PC-3 (cell line): ENCODE results near the gene NRARP. TPM values are rescaled to one million over a fixed set of nuclear protein-coding genes. Genes with fewer than 3 reads are reported as not detected.

Source experiments
- ATAC-seq: fragments of 200-7000 bp; cut with Tn5 transposase; 2 replicates; pipeline ENCODE4 v1.9.1; 2020; ENCODE audit warnings: mild to moderate bottlenecking, moderate library complexity
- BruUV-seq: library from RNA; stranded (reverse); fragments of 400-500 nt; replicated peaks from 2 replicates; lab custom pipeline; 2021; lab: Mats Ljungman, UMichigan
- CTCF ChIA-PET: fragments of 300-600 bp; sonication (Branson Sonifier 250); formaldehyde crosslinking; loops from one replicate; lab custom pipeline; 2022; ENCODE audit warnings: antibody characterized with exemption; lab: Charles Lee
- POLR2A ChIA-PET: fragments of 300-600 bp; sonication (Branson Sonifier 250); formaldehyde crosslinking; loops from one replicate; lab custom pipeline; 2022; ENCODE audit warnings: antibody characterized with exemption; ENCODE audit not compliant: unreplicated experiment; lab: Charles Lee
- DNase-seq: peaks from one replicate; pipeline ENCODE4 v3.0.0-alpha.2; 2015
- H2AFZ ChIP-seq: fragments of 300-600 bp; sonication (generic); 2 replicates; pipeline ENCODE4 v1.6.0; 2016; ENCODE audit warnings: antibody characterized with exemption, low read length
- H3F3A ChIP-seq: fragments of 300-600 bp; sonication (generic); one replicate; pipeline ENCODE4 v1.6.0; 2017; ENCODE audit warnings: antibody characterized with exemption, low read length, control low read depth, mild to moderate bottlenecking; ENCODE audit not compliant: unreplicated experiment
- H3K27ac ChIP-seq: fragments of 300-600 bp; sonication (generic); 2 replicates; pipeline ENCODE4 v1.5.1; 2016; ENCODE audit warnings: mild to moderate bottlenecking, low read length
- H3K27me3 ChIP-seq: fragments of 300-600 bp; sonication (generic); 2 replicates; pipeline ENCODE4 v1.6.1; 2016; ENCODE audit warnings: low read length, mixed read lengths
- H3K36me3 ChIP-seq: fragments of 300-600 bp; sonication (generic); 2 replicates; pipeline ENCODE4 v1.6.1; 2016; ENCODE audit warnings: low read depth, mixed run types, low read length, mixed read lengths
- H3K4me1 ChIP-seq: fragments of 300-600 bp; sonication (generic); 2 replicates; pipeline ENCODE4 v1.5.1; 2016; ENCODE audit warnings: low read length; ENCODE audit not compliant: insufficient read depth
- H3K4me2 ChIP-seq: fragments of 300-600 bp; sonication (generic); 2 replicates; pipeline ENCODE4 v1.6.0; 2016; ENCODE audit warnings: low read length
- H3K4me3 ChIP-seq: fragments of 300-600 bp; sonication (generic); 2 replicates; pipeline ENCODE4 v1.5.1; 2016; ENCODE audit warnings: mild to moderate bottlenecking, low read length, mixed read lengths
- H3K79me2 ChIP-seq: fragments of 300-600 bp; sonication (generic); 2 replicates; pipeline ENCODE4 v1.6.1; 2017; ENCODE audit warnings: low read length, mixed read lengths
- H3K9ac ChIP-seq: fragments of 300-600 bp; sonication (generic); 2 replicates; pipeline ENCODE4 v1.6.0; 2016; ENCODE audit warnings: mild to moderate bottlenecking, low read length
- H3K9me2 ChIP-seq: fragments of 300-600 bp; sonication (generic); replicated peaks from 2 replicates; pipeline ENCODE4 v1.6.1; 2016; ENCODE audit warnings: mixed run types, low read length, mixed read lengths
- H3K9me3 ChIP-seq: fragments of 300-600 bp; sonication (generic); 2 replicates; pipeline ENCODE4 v1.6.1; 2016; ENCODE audit warnings: low read length, mixed read lengths
- H4K20me1 ChIP-seq: fragments of 300-600 bp; sonication (generic); 2 replicates; pipeline ENCODE4 v1.6.1; 2016; ENCODE audit warnings: low read length, mixed read lengths
- CTCF ChIP-seq: fragments of 300-600 bp; sonication (generic); conservative IDR thresholded peaks from 2 replicates; pipeline ENCODE4 v1.5.1; 2017; ENCODE audit warnings: antibody characterized with exemption, low read depth, mild to moderate bottlenecking, low read length
- EZH2 ChIP-seq: fragments of 300-600 bp; sonication (generic); IDR thresholded peaks from one replicate; pipeline ENCODE4 v1.6.1; 2017; ENCODE audit warnings: antibody characterized with exemption, mild to moderate bottlenecking, low read length; ENCODE audit not compliant: unreplicated experiment
- EZH2phosphoT487 ChIP-seq: fragments of 300-600 bp; sonication (generic); IDR thresholded peaks from 2 replicates; pipeline ENCODE4 v1.6.1; 2018; ENCODE audit warnings: mild to moderate bottlenecking, antibody characterized with exemption, low read length, borderline replicate concordance
- intact Hi-C: fragments of 100-400 bp; cut with micrococcal nuclease; formaldehyde crosslinking; loops from 2 replicates; pipeline ENCODE4 v1.9.0; 2023
- total RNA-seq: library from RNA; depleted of rRNA; stranded (reverse); fragments of >200 nt; gene quantifications from 2 replicates; pipeline ENCODE4 v1.2.3, GENCODE V29; 2014

NRARP gene
- total RNA-seq, 1 experiment from 2014 or later, result 36.8 TPM

GRCh38 chr9:137313326-137313936 is 11.4 kb upstream of the NRARP start:
- no peak overlapping the region for H2AFZ ChIP-seq
- no peaks in the 10 kb centered on the region for H4K20me1 ChIP-seq
- H3K9me3 ChIP-seq, result no peaks in the 10 kb centered on the region
- BruUV-seq, result no TSS peak
- no peak overlapping the region for H3K4me2 ChIP-seq
- no peaks in the 10 kb centered on the region for H3K79me2 ChIP-seq
- H3K36me3 ChIP-seq, result no peaks in the 10 kb centered on the region
- TF ChIP-seq EZH2 (no peak), EZH2phosphoT487 (no peak), CTCF (no peak)
- H3F3A ChIP-seq, result no peaks in the 10 kb centered on the region
- intact Hi-C loops, result no loop called here
- H3K9me2 ChIP-seq, result no peaks in the 10 kb centered on the region
- ChIA-PET POLR2A (no interaction called here), CTCF (no interaction called here)
- 0 out of 2 replicates have a peak overlapping the region, but pooled peaks have one; percentile 4 for H3K27ac ChIP-seq
- ATAC-seq (no peak), DNase-seq (no peak)
- peaks cover 29% of the 10 kb centered on the region for H3K4me1 ChIP-seq
- no peak overlapping the region for H3K4me3 ChIP-seq
- H3K27me3 ChIP-seq, result no peaks in the 10 kb centered on the region
- no peak overlapping the region for H3K9ac ChIP-seq

GRCh38 chr9:137312852-137313325 is 10.8 kb upstream of the NRARP start:
- ATAC-seq, result no peak
- H3K79me2 ChIP-seq, result no peaks in the 10 kb centered on the region
- CTCF ChIA-PET, result no interaction called here
- no peaks in the 10 kb centered on the region for H3K9me2 ChIP-seq
- BruUV-seq, result no TSS peak
- H3K27me3 ChIP-seq, result no peaks in the 10 kb centered on the region
- POLR2A ChIA-PET, result no interaction called here
- no peaks in the 10 kb centered on the region for H3K9me3 ChIP-seq
- H3K9ac ChIP-seq, result peak overlapping the region; percentile 22; the same call in 1 of the 2 replicates
- no peaks in the 10 kb centered on the region for H3K36me3 ChIP-seq
- H2AFZ ChIP-seq, result no peak overlapping the region
- intact Hi-C loops, result no loop called here
- H3F3A ChIP-seq, result no peaks in the 10 kb centered on the region
- no peak for DNase-seq
- no peaks in the 10 kb centered on the region for H4K20me1 ChIP-seq
- no peak for TF ChIP-seq EZH2
- TF ChIP-seq CTCF, result no peak
- TF ChIP-seq EZH2phosphoT487, result no peak
- H3K4me1 ChIP-seq, result peaks cover 29% of the 10 kb centered on the region
- no peak overlapping the region for H3K4me2 ChIP-seq
- H3K27ac ChIP-seq, result peak overlapping the region; percentile 26
- H3K4me3 ChIP-seq, result no peak overlapping the region
